ENCODE data around the gene CIPC. TPM values are rescaled to one million over a fixed set of nuclear protein-coding genes. Genes with fewer than 3 reads are reported as not detected.
A peak's percentile ranks its signal among the peaks of the same experiment; 100 is the strongest.

The CIPC gene
- total RNA-seq, 4 donors from 2014 or later: 37.1 to 63.0 (median 46.5) TPM

DNA sequence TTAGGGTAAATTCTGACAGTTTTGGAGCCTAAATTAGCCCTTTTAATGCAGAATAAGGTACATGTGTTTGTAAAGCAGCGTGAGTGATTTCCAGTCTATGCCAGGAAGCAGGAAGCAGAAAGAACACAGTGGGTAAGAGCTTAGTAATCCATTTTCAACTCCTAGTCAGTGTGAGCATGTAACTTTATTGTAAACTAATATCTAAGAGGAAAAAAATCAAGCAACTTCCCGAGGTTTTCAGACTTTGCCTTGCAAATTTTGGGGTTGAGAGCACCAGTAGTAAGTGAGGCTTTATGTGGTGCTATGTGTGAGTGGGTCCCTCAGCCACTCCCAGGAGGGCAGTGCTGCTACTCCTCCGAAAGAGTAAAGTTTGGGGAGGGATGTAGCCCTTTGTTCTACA, 2.9 kb downstream of the CIPC start:
- no peaks in the 10 kb centered on the region for H3K9me3 ChIP-seq
- intact Hi-C loops (cut with DNase I): no loop called here
- H3K4me1 ChIP-seq: peaks cover 76 to 86% (median 86%) of the 10 kb centered on the region in 4 donors
- H3K27me3 ChIP-seq: no peaks in the 10 kb centered on the region
- peaks cover 0 to 7% (median 2%) of the 10 kb centered on the region in 4 donors for H3K36me3 ChIP-seq
- H3K27ac ChIP-seq (replicated peaks in 1 of 4): peak overlapping the region; percentile 96 to 99 (median 98)
- 40% methylated on average over 3 of the region's 3 CpGs for WGBS
- TF ChIP-seq POLR2AphosphoS5 (IDR thresholded peaks at IDR 0.05): no peak
- no peak for TF ChIP-seq POLR2A (IDR thresholded peaks at IDR 0.05; ENCODE audit: low read depth)
- no peak for TF ChIP-seq CTCF (IDR thresholded peaks at IDR 0.05)
- no peak for TF ChIP-seq EP300 (IDR thresholded peaks at IDR 0.05)
- no peak for DNase-seq (ENCODE audit: extremely low spot score)
- peak overlapping the region in 2 of 4 donors; percentile 1 to 77 for H3K4me3 ChIP-seq

DNA sequence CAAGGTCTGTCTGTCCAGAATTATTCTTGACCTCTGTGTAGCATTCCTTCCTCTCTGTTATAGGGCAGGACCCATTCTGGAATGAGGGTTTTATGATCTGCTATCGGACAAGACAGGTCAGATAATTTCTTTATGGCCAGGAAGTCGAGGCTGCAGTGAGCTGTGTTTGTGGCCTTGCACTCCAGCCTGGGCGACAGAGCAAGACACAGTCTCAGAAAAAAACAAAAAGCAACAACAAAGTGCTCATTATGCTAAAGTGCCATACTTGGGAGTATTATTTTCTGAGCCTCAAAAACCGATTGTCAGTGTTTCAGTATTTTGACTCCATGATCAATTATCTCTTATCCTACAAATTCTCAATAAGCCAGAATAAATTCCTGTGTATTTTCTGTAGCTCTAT, 4.1 kb downstream of the CIPC start:
- TF ChIP-seq POLR2A (IDR thresholded peaks at IDR 0.05; ENCODE audit: low read depth) (no peak), POLR2AphosphoS5 (IDR thresholded peaks at IDR 0.05) (no peak), CTCF (IDR thresholded peaks at IDR 0.05) (no peak), EP300 (IDR thresholded peaks at IDR 0.05) (no peak)
- Histone ChIP-seq H3K4me3 (no peak overlapping the region), H3K36me3 (peaks cover 0 to 19% (median 13%) of the 10 kb centered on the region in 4 donors), H3K4me1 (peaks cover 75 to 88% (median 86%) of the 10 kb centered on the region in 4 donors), H3K9me3 (no peaks in the 10 kb centered on the region), H3K27ac (replicated peaks in 1 of 4) (peak overlapping the region; percentile 96 to 99 (median 98)), H3K27me3 (no peaks in the 10 kb centered on the region)
- DNase-seq (ENCODE audit: extremely low spot score): no peak
- intact Hi-C loops (cut with DNase I): no loop called here
- 80% methylated on average over 4 of the region's 4 CpGs for WGBS

DNA sequence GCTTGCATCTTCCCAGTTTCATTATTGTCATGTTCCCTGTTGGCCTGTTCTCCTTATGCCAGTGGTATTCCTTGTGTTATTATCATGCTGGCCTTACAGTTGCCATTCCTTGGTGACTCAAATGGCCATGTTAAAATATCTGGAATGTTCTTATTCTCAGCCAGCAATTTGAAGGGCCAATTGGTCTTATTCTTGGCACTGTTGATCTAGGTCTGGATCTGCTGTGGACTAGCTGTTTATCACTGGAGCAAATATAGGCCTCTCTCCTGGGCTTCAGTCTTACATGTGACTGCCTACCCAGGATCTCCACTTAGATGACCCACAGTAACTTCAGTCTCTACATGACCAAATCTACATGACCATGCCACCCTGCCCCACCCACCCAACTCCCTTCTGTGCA, 5.4 kb downstream of the CIPC start:
- Histone ChIP-seq H3K36me3 (peaks cover 0 to 31% (median 22%) of the 10 kb centered on the region in 4 donors), H3K4me1 (peaks cover 75 to 98% (median 93%) of the 10 kb centered on the region in 4 donors), H3K27ac (replicated peaks in 1 of 4) (peak overlapping the region; percentile 61 to 98 (median 97)), H3K9me3 (no peaks in the 10 kb centered on the region), H3K4me3 (no peak overlapping the region), H3K27me3 (no peaks in the 10 kb centered on the region)
- DNase-seq (ENCODE audit: extremely low spot score): no peak
- no peak for TF ChIP-seq POLR2AphosphoS5 (IDR thresholded peaks at IDR 0.05)
- intact Hi-C loops (cut with DNase I): no loop called here

DNA sequence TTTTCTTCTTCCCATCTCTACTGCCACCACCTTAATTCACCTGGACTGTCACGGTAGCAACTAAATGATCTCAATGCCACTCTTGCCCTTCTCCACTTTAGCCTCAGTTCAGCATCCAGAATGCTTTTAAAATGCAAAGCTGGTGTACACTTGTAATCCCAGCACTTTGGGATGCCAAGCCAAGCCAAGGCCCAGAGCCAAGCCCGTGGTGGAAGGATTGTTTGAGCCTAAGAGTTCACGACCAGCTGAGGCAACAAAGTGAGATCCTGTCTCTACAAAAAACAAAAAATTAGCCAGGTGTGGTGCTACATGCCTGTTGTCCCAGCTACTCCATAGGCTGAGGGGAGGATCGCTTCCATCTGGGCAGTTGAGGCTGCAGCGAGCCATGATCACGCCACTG, 5.9 kb downstream of the CIPC start:
- no peaks in the 10 kb centered on the region for H3K27me3 ChIP-seq
- peaks cover 75 to 100% (median 93%) of the 10 kb centered on the region in 4 donors for H3K4me1 ChIP-seq
- TF ChIP-seq POLR2A (IDR thresholded peaks at IDR 0.05; ENCODE audit: low read depth) (no peak), CTCF (IDR thresholded peaks at IDR 0.05) (no peak), EP300 (IDR thresholded peaks at IDR 0.05) (no peak), POLR2AphosphoS5 (IDR thresholded peaks at IDR 0.05) (no peak)
- no peak for DNase-seq (ENCODE audit: extremely low spot score)
- no peak overlapping the region for H3K4me3 ChIP-seq
- intact Hi-C loops (cut with DNase I): no loop called here
- WGBS: 83% methylated on average over 6 of the region's 6 CpGs
- peak overlapping the region; percentile 61 to 98 (median 97) for H3K27ac ChIP-seq (replicated peaks in 1 of 4)
- H3K36me3 ChIP-seq: peaks cover 4 to 36% (median 26%) of the 10 kb centered on the region in 4 donors
- H3K9me3 ChIP-seq: no peaks in the 10 kb centered on the region

DNA sequence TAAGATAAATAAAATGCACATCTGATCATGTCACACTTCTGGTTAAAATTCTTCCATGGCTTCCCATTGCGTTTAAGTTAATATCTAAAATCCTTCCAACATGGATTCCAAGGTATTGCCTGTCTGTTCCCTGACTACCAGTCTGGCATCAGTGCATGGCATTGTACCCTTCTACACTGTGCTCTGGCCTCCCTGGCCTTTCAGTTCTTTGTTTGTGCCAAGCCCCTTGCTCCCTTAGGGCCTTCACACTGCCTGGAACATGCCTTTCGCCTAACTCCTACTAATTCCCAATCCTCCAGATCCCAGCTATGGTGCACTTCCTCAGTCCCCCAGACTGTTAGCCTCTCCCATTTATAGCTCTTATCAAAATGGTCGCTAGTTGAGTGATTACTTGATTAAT, 6.3 kb downstream of the CIPC start:
- peaks cover 5 to 40% (median 31%) of the 10 kb centered on the region in 4 donors for H3K36me3 ChIP-seq
- H3K4me1 ChIP-seq: peaks cover 71 to 98% (median 92%) of the 10 kb centered on the region in 4 donors
- intact Hi-C loops (cut with DNase I): no loop called here
- TF ChIP-seq POLR2AphosphoS5 (IDR thresholded peaks at IDR 0.05): no peak
- TF ChIP-seq CTCF (IDR thresholded peaks at IDR 0.05): no peak
- no peak for TF ChIP-seq POLR2A (IDR thresholded peaks at IDR 0.05; ENCODE audit: low read depth)
- TF ChIP-seq EP300 (IDR thresholded peaks at IDR 0.05): no peak
- H3K27ac ChIP-seq (replicated peaks in 1 of 4): peak overlapping the region; percentile 61 to 98 (median 97)
- no peaks in the 10 kb centered on the region for H3K27me3 ChIP-seq
- H3K4me3 ChIP-seq: no peak overlapping the region
- WGBS: 92% methylated on average over 3 of the region's 3 CpGs
- DNase-seq (ENCODE audit: extremely low spot score): no peak
- no peaks in the 10 kb centered on the region for H3K9me3 ChIP-seq

Measured in esophagus muscularis mucosa (tissue), 4 donors.